ENCODE results near the gene GTF2E1. TPM values are rescaled to one million over a fixed set of nuclear protein-coding genes. Genes with fewer than 3 reads are reported as not detected.

Gene GTF2E1
- total and polyA plus RNA-seq, 2 donors (not counting 1 experiment from before 2014, with no cell fraction given), result 11.5 to 15.7 TPM

GRCh38 chr3:120795017-120795648 lies 52.6 kb downstream of the GTF2E1 start:
- Histone ChIP-seq H3K27ac (ENCODE audit: insufficient read depth, low read length) (no peak overlapping the region), H3K9ac (ENCODE audit: insufficient read depth, low read length) (no peak overlapping the region), H3K36me3 (ENCODE audit: control insufficient read depth, insufficient read depth, low read length) (no peaks in the 10 kb centered on the region), H3K9me3 (ENCODE audit: control insufficient read depth, insufficient read depth, low read depth, low read length) (no peaks in the 10 kb centered on the region), H3K4me3 (replicated peaks in 1 of 4; ENCODE audit: control extremely low read depth in 1 of 4, insufficient read depth in 1 of 4, low read depth in 3 of 4, low read length in 4 of 4) (no peak overlapping the region), H3K4me1 (ENCODE audit: control insufficient read depth, extremely low read depth, insufficient read depth, low read length) (peaks cover 5% of the 10 kb centered on the region), H3K79me2 (ENCODE audit: control insufficient read depth, insufficient read depth, low read length) (no peaks in the 10 kb centered on the region), H4K20me1 (ENCODE audit: control insufficient read depth, extremely low read depth, insufficient read depth, low read length) (no peaks in the 10 kb centered on the region), H3K27me3 (ENCODE audit: control insufficient read depth, insufficient read depth, low read length) (no peaks in the 10 kb centered on the region), H3K4me2 (ENCODE audit: extremely low read depth, insufficient read depth, low read length) (no peak overlapping the region), H2AFZ (ENCODE audit: low read length) (no peak overlapping the region)
- DNase-seq (ENCODE audit: low read depth in 2 of 2), result peak; percentile 78 to 82
- TF ChIP-seq EZH2 (IDR thresholded peaks at IDR 0.05; ENCODE audit: low read length, missing control alignments), result no peak
- TF ChIP-seq CTCF (conservative IDR thresholded peaks at IDR 0.05 in 1 of 2, IDR thresholded peaks at IDR 0.05 in 1 of 2; ENCODE audit: low read depth in 1 of 2, low read length in 2 of 2), result peak; percentile 92

DNA sequence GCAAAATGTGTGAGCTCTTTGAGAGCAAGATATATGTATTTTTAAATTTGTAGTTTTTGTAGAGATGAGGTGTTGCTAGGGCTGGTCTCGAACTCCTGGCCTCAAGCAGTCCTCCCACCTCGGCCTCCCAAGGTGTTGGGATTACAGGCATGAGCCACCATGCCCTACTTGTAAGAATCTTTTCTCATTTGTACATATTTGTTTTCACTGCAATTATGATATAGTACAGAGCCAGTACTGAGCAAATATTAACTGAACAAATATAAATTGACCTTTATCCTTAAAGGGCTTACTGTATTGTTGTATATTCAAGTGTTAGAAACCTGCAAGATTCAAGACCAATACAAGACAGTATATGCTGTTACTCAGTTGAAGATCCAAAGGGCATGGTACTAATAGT lies 53.4 kb downstream of the GTF2E1 start:
- Histone ChIP-seq H3K9me3 (ENCODE audit: control insufficient read depth, insufficient read depth, low read depth, low read length) (no peaks in the 10 kb centered on the region), H3K4me2 (ENCODE audit: extremely low read depth, insufficient read depth, low read length) (no peak overlapping the region), H3K27ac (ENCODE audit: insufficient read depth, low read length) (no peak overlapping the region), H3K4me1 (ENCODE audit: control insufficient read depth, extremely low read depth, insufficient read depth, low read length) (peaks cover 5% of the 10 kb centered on the region), H2AFZ (ENCODE audit: low read length) (no peak overlapping the region), H3K4me3 (replicated peaks in 1 of 4; ENCODE audit: control extremely low read depth in 1 of 4, insufficient read depth in 1 of 4, low read depth in 3 of 4, low read length in 4 of 4) (no peak overlapping the region), H3K36me3 (ENCODE audit: control insufficient read depth, insufficient read depth, low read length) (no peaks in the 10 kb centered on the region), H3K79me2 (ENCODE audit: control insufficient read depth, insufficient read depth, low read length) (no peaks in the 10 kb centered on the region), H3K9ac (ENCODE audit: insufficient read depth, low read length) (no peak overlapping the region), H4K20me1 (ENCODE audit: control insufficient read depth, extremely low read depth, insufficient read depth, low read length) (no peaks in the 10 kb centered on the region), H3K27me3 (ENCODE audit: control insufficient read depth, insufficient read depth, low read length) (no peaks in the 10 kb centered on the region)
- no peak for DNase-seq (ENCODE audit: low read depth in 2 of 2)
- TF ChIP-seq CTCF (conservative IDR thresholded peaks at IDR 0.05 in 1 of 2, IDR thresholded peaks at IDR 0.05 in 1 of 2; ENCODE audit: low read depth in 1 of 2, low read length in 2 of 2) (no peak), EZH2 (IDR thresholded peaks at IDR 0.05; ENCODE audit: low read length, missing control alignments) (no peak)

GRCh38 chr3:120796976-120797375 lies 54.4 kb downstream of the GTF2E1 start:
- Histone ChIP-seq H3K4me2 (ENCODE audit: extremely low read depth, insufficient read depth, low read length) (no peak overlapping the region), H3K79me2 (ENCODE audit: control insufficient read depth, insufficient read depth, low read length) (no peaks in the 10 kb centered on the region), H3K4me3 (replicated peaks in 1 of 4; ENCODE audit: control extremely low read depth in 1 of 4, insufficient read depth in 1 of 4, low read depth in 3 of 4, low read length in 4 of 4) (no peak overlapping the region), H3K27ac (ENCODE audit: insufficient read depth, low read length) (no peak overlapping the region), H3K9me3 (ENCODE audit: control insufficient read depth, insufficient read depth, low read depth, low read length) (no peaks in the 10 kb centered on the region), H3K36me3 (ENCODE audit: control insufficient read depth, insufficient read depth, low read length) (no peaks in the 10 kb centered on the region), H2AFZ (ENCODE audit: low read length) (no peak overlapping the region), H4K20me1 (ENCODE audit: control insufficient read depth, extremely low read depth, insufficient read depth, low read length) (no peaks in the 10 kb centered on the region), H3K27me3 (ENCODE audit: control insufficient read depth, insufficient read depth, low read length) (no peaks in the 10 kb centered on the region), H3K9ac (ENCODE audit: insufficient read depth, low read length) (no peak overlapping the region), H3K4me1 (ENCODE audit: control insufficient read depth, extremely low read depth, insufficient read depth, low read length) (peaks cover 4% of the 10 kb centered on the region)
- no peak for DNase-seq (ENCODE audit: low read depth in 2 of 2)
- TF ChIP-seq CTCF (conservative IDR thresholded peaks at IDR 0.05 in 1 of 2, IDR thresholded peaks at IDR 0.05 in 1 of 2; ENCODE audit: low read depth in 1 of 2, low read length in 2 of 2) (no peak), EZH2 (IDR thresholded peaks at IDR 0.05; ENCODE audit: low read length, missing control alignments) (no peak)

Data from fibroblast of lung (primary cell).